Thymus (tissue), 11 donors: ENCODE data around the gene TTLL1. TPM values are rescaled to one million over a fixed set of nuclear protein-coding genes. Genes with fewer than 3 reads are reported as not detected.

Experiments used
- DNase-seq, 9 donors: peaks; one replicate each; pipeline ENCODE4 v3.0.0-alpha.2; 2013; ENCODE audit warnings: low spot score in 9 of 9, low read depth in 6 of 9, missing footprints in 1 of 9
- H3K27ac ChIP-seq, 2 donors: one replicate each; pipeline ENCODE4 v1.5.1; 2013; ENCODE audit warnings: control low read depth in 1 of 2, low read depth in 1 of 2, low read length in 1 of 2, mild to moderate bottlenecking in 1 of 2, moderate library complexity in 1 of 2
- H3K27me3 ChIP-seq, 2 donors: one replicate each; pipeline ENCODE4 v1.5.1; 2013; ENCODE audit warnings: low read length in 1 of 2; ENCODE audit not compliant: control insufficient read depth in 2 of 2, insufficient read depth in 1 of 2
- H3K36me3 ChIP-seq, 2 donors: one replicate each; pipeline ENCODE4 v1.5.1; 2013; ENCODE audit warnings: low read length in 1 of 2, mild to moderate bottlenecking in 1 of 2, moderate library complexity in 1 of 2; ENCODE audit not compliant: control insufficient read depth in 2 of 2, insufficient read depth in 2 of 2
- H3K4me1 ChIP-seq, 2 donors: one replicate each; pipeline ENCODE4 v1.5.1; 2013; ENCODE audit warnings: low read length in 2 of 2; ENCODE audit not compliant: control insufficient read depth in 2 of 2, insufficient read depth in 2 of 2
- H3K4me3 ChIP-seq, 2 donors: one replicate each; pipeline ENCODE4 v1.5.1; 2013; ENCODE audit warnings: low read length in 2 of 2, control low read depth in 1 of 2, mild to moderate bottlenecking in 1 of 2
- H3K9me3 ChIP-seq, 2 donors: one replicate each; pipeline ENCODE4 v1.5.1; 2013; ENCODE audit warnings: low read length in 1 of 2, mild to moderate bottlenecking in 1 of 2; ENCODE audit not compliant: control insufficient read depth in 2 of 2, insufficient read depth in 1 of 2
- WGBS: extraction: QIAGEN DNeasy Blood & Tissue Kit; methylation state at CpG from one replicate; pipeline ENCODE4 v1.1.7; 2013; 5-methylcytosine and 5-hydroxymethylcytosine counted together
- polyA plus RNA-seq: library from polyadenylated mRNA; stranded (reverse); fragments of 200-250 nt; gene quantifications from one replicate; pipeline ENCODE4 v1.2.3, GENCODE V29; 2013
- total RNA-seq: library from RNA; stranded (reverse); fragments of 120-200 nt; gene quantifications from one replicate; pipeline ENCODE4 v1.2.4, GENCODE V29; 2013
- donor health status: healthy.

The TTLL1 gene
- total and polyA plus RNA-seq, 2 donors = 8.4 to 10.2 TPM

DNA sequence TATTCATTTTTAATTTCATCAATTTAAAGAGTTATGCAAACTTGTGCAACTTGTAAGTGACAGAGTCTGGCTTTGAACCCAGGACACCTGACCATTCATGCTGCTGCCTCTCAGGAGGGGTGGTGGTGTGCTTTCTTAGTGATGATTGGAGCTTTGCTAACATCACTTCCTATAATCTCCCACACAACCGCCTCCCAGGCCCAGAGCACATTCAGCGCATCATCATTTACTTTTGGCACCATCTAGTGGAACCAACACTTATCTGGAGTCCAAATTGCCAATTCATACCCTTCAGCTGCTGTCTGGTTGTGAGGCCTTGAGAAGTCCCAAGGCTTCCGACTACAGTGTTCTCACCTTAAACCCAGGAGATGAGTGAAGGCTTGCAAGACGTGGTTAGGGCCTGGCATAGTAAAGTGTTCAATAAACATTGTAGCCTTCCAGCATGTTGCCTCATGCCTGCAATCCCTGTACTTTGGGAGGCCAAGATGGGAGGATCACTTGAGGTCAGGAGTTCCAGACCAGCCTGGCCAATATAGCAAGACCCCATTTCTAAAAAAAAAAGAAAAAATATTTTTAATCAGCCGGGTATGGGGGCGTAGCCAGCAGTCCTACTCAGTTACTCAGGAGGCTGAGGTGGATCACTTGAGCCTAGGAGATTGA is 1.1 kb upstream of the TTLL1 start:
- Histone ChIP-seq H3K4me3 (no peak overlapping the region), H3K27me3 (no peaks in the 10 kb centered on the region), H3K27ac (no peak overlapping the region), H3K9me3 (no peaks in the 10 kb centered on the region), H3K4me1 (peaks cover 0 to 23% of the 10 kb centered on the region in 2 donors), H3K36me3 (no peaks in the 10 kb centered on the region)
- WGBS = 75% methylated on average over 6 of the region's 6 CpGs
- DNase-seq = peak in 2 of 9 donors; percentile 32 to 67

DNA sequence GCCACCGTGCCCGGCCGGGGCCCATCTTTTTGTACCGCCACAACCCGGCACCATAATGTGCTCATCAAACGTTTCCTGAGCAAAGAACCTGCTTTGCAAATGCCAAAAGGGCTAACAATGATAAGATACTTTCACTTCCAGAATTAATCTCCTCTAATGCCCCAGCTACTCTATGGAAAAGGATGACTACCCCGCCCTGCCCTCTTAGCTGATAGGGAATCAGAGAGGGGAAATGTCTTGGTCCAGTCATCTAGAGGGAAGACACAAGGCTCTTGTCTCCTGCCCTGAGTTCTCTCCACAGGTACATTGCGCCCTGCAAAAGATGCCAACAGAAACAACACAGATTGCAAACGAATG is 586 bp downstream of the TTLL1 start:
- H3K36me3 ChIP-seq = no peaks in the 10 kb centered on the region
- no peaks in the 10 kb centered on the region for H3K9me3 ChIP-seq
- WGBS = 74% methylated on average over 9 of the region's 9 CpGs
- peak overlapping the region; percentile 26 to 31 for H3K27ac ChIP-seq
- H3K4me3 ChIP-seq = peak overlapping the region; percentile 63
- no peaks in the 10 kb centered on the region for H3K27me3 ChIP-seq
- DNase-seq = no peak
- peaks cover 0 to 23% of the 10 kb centered on the region in 2 donors for H3K4me1 ChIP-seq

DNA sequence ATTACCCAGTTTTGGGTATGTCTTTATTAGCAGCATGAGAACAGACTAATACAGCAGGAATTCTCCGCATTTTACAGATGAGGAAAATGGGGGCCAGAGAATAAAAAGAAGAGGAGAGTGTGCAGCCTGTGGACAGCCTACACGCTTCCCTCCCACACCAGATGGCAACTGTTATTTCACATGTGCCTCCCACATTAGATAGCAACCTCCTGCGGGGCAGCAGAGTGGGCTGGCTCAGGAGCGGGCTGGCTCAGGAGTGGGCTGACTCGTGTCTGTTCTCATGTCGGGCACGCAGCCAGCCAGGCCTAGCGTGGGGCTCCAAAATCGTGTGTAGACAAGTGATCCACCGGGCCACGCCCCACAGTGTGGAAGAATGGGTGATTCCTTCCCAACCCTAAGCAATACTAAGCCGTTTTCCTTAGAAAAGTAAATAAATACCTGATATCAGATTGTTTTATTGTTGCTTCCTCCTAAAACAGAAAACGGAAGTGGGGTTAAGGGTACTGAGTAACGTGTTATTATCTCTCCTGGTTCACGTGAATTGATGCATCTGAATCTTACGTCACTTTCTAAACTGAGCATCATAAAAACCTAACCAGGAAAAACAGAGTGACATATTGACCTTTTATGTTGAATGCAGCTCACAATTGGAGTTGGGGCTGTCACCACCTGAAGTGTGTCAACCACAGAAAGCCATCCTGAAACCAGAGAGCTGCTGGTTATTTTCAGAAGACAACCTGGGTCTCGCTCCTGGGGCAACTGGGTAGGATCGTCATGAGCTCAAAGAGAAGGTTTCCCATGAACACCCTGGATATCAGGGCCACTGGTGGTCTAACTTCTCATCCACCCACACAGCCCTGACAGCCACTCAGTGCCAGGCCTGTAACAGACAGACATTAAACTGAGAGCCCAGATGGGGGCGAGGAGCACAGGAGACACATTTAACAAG is 3.3 kb downstream of the TTLL1 start:
- H3K4me1 ChIP-seq = peaks cover 0 to 19% of the 10 kb centered on the region in 2 donors
- H3K4me3 ChIP-seq = no peak overlapping the region
- DNase-seq = no peak
- H3K27ac ChIP-seq = no peak overlapping the region
- no peaks in the 10 kb centered on the region for H3K27me3 ChIP-seq
- H3K9me3 ChIP-seq = no peaks in the 10 kb centered on the region
- WGBS = 97% methylated on average over 19 of the region's 19 CpGs
- H3K36me3 ChIP-seq = no peaks in the 10 kb centered on the region

DNA sequence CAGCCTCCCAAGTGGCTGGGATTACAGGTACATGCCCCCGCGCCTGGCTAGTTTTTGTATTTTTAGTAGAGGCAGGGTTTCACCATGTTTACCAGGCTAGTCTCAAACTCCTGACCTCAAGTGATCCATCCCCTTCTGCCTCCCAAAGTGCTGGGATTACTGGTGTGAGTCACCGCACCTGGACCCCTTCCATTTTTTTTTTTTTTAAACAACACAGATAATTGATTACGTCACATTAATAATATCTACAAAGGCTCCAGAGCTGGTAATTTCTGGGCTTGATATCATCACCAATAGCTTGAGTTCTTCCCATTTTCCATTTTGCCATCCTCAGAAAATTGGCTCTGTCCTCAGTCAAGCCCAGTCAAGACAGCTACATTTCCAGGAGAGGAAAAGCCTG is 7.2 kb downstream of the TTLL1 start:
- WGBS = 98% methylated on average over 4 of the region's 4 CpGs
- H3K27ac ChIP-seq = no peak overlapping the region

DNA sequence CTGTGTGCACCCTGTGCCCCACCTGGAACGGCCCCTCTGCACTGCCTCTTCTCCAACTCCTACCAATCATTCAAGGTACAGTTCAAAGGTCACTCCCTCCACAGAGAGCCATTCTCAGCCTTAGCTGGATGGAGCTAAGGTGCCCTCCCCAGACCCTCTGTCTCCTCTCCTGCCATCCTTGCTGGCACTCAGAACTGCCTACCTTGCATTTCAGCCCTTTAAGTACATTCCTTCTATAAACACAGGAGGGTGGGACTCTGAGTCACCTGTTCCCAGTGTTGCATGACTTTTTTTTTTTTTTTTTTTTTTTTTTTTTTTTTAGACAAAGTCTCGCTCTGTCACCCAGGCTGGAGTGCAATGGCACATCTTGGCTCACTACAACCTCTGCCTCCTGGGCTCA is 8.6 kb downstream of the TTLL1 start:
- Histone ChIP-seq H3K36me3 (no peaks in the 10 kb centered on the region), H3K27ac (no peak overlapping the region), H3K9me3 (no peaks in the 10 kb centered on the region), H3K27me3 (no peaks in the 10 kb centered on the region), H3K4me1 (no peaks in the 10 kb centered on the region), H3K4me3 (no peak overlapping the region)
- 91% methylated on average over 2 of the region's 2 CpGs for WGBS
- DNase-seq = no peak

More for the DNA sequence above, 7.2 kb downstream of the TTLL1 start:
- Histone ChIP-seq H3K4me3 (no peak overlapping the region), H3K4me1 (peaks cover 0 to 6% of the 10 kb centered on the region in 2 donors), H3K27me3 (no peaks in the 10 kb centered on the region), H3K9me3 (no peaks in the 10 kb centered on the region), H3K36me3 (no peaks in the 10 kb centered on the region)
- no peak for DNase-seq

DNA sequence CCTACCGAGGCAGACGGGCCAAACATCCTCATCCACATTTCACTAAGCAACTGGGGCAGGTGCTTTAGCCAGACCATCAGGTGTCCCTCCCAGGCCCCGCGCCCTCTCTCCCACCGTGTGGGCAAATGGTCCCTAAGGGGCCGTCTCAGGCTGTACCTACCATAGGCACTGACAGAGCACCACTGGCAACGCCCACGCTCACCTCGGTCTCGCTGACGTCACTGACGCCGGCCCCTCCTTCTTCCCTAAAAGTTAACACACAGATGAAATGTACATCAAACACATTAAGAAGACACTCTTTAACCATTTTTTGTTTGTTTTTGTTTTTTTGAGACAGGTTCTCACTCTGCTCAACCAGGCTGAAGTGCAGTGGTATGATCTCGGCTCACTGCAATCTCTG is 9.4 kb downstream of the TTLL1 start:
- Histone ChIP-seq H3K4me1 (no peaks in the 10 kb centered on the region), H3K9me3 (no peaks in the 10 kb centered on the region), H3K27ac (no peak overlapping the region), H3K36me3 (no peaks in the 10 kb centered on the region), H3K4me3 (no peak overlapping the region), H3K27me3 (no peaks in the 10 kb centered on the region)
- DNase-seq = no peak
- WGBS = 97% methylated on average over 14 of the region's 14 CpGs

DNA sequence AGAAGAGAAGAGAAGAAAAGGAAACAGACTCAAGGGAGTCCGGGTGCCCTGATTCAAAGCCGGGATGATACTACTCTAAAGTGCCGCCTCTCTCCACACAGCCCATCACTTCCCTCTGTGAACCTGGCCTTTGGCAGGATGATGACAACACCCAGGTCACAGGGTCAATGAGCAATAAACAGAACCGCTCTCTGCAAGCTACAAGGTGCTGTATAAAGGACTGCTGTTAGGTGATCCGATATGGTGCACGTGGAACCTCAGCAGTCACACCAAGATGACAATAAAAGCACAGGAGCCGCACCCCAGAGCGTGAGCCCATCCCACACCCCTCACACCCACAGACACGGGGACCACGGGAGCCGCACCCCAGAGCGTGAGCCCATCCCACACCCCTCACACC is 10.7 kb downstream of the TTLL1 start:
- no peak overlapping the region for H3K27ac ChIP-seq
- H3K27me3 ChIP-seq = no peaks in the 10 kb centered on the region
- no peaks in the 10 kb centered on the region for H3K4me1 ChIP-seq
- no peaks in the 10 kb centered on the region for H3K9me3 ChIP-seq
- no peak for DNase-seq
- 97% methylated on average over 12 of the region's 12 CpGs for WGBS
- no peaks in the 10 kb centered on the region for H3K36me3 ChIP-seq
- H3K4me3 ChIP-seq = no peak overlapping the region

DNA sequence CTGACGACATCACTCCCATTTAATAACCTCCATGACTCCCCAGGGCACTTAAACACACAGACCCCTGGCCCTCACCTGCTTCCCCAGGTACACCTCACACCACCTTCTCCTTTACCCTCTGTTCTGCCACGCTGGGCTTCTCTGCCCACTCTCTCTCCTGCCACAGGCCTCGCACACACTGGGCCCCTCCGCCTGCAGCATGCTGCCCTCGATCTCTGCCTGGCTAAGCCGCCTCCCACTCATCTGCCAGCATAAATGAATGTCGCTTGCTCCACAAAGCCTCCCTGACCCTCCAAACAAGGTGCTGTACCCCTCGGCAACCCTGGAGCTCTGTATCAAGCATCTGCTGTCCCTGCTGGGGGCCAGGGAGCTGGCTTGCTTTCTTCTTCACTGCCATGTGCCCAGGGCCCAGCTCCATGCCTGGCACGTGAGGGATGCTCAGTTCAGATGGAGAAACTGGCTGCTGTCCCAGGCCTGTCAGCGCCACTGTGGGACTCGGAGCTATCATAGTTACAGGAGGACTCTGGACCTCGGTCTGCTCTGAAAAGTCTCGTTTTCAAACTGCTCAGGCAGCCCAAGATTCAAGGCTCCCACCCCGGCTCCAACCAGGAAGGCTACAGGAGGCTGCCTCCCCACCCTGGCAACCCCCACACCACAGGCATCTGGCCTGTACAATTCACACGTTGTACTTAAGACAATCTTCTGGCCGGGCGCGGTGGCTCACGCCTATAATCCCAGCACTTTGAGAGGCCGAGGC is 11.9 kb downstream of the TTLL1 start:
- Histone ChIP-seq H3K27ac (no peak overlapping the region), H3K36me3 (no peaks in the 10 kb centered on the region), H3K9me3 (no peaks in the 10 kb centered on the region), H3K27me3 (no peaks in the 10 kb centered on the region), H3K4me1 (no peaks in the 10 kb centered on the region), H3K4me3 (no peak overlapping the region)
- DNase-seq = no peak
- 94% methylated on average over 20 of the region's 20 CpGs for WGBS
